ENCODE results near the gene TDRD9.
"Not testable (repeated sequence)": the region's sequence is repeated elsewhere in the genome, so short reads cannot be mapped to it uniquely, and the experiment has no call there.

TDRD9 gene

DNA sequence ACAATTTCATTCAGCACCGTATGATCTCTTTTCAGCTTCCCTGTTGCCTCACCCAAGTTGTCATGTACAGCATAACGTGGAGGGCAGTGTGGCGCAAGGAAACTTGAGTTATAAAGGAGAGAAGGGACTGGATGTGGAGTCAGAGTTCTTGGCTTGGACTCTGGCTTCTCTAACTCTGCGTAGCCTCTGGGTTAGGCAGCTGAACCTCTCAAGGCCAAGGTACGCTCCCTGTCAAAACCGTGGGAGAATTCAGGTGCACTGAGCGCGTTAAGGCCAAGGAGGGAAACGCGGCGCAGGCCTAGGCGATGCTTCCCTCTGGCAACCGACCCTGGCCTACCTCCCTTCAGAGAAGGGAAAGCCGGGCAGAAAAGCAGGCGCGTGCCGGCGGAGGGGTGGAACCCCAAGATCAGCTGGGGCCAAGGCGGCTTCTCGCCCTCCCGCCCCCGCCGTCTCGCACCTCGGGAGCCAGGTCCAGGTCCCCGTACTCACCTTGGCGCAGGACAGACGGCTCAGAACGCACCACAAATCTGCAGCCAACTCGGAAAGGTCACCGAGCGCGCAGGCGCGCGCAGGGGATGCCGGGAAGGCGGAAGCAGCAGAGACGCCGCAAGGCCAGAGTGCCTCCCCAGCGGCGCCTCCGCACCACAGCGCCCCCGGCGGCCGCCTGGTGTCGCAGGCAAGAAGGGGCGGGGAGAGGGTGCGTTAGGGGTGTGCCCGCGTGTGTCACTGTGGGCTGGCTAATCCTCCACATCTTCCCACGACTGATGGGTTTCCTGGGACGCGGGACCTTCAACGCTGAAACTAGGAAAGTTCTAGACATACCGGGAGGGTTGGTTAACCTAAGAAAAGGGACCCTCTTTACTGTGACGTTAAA, 7.0 kb upstream of the TDRD9 start:
- DNase-seq (ENCODE audit: low read depth in 2 of 2) = peak; percentile 90 to 92

- DNase-seq (ENCODE audit: low read depth in 2 of 2) = not testable (repeated sequence)
These were observed 6.4 kb upstream of the TDRD9 start for GRCh38 chr14:103921855-103922200.

GRCh38 chr14:103923863-103924262, 4.4 kb upstream of the TDRD9 start:
- DNase-seq (ENCODE audit: low read depth in 2 of 2) = no peak

DNA sequence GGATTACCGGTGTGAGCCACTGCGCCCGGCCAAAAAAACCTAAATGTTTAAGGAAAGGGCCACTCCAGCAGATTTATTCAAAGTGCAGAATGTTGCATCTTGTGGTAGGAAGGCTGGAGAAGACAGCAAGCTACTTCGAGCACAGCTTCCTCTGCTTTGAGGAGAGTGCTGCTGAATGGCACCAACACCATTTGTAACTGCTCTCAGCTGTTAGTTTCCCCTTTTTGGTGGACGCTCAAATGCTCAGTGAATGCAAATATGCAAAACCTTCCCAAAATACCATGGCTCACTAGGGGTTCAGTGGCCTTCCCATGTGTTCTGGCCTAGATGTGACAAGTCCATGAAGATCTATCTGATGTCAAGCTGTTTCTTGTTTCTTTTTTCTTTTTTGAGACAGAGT, 2.9 kb upstream of the TDRD9 start:
- DNase-seq (ENCODE audit: low read depth in 2 of 2) = no peak

GRCh38 chr14:103927566-103927965, 690 bp upstream of the TDRD9 start:
- no peak for DNase-seq (ENCODE audit: low read depth in 2 of 2)

- no peak for DNase-seq (ENCODE audit: low read depth in 2 of 2)
These were observed 1.9 kb downstream of the TDRD9 start for GRCh38 chr14:103930051-103930604.

- no peak for DNase-seq (ENCODE audit: low read depth in 2 of 2)
These were observed 3.2 kb downstream of the TDRD9 start for GRCh38 chr14:103931422-103931821.

DNA sequence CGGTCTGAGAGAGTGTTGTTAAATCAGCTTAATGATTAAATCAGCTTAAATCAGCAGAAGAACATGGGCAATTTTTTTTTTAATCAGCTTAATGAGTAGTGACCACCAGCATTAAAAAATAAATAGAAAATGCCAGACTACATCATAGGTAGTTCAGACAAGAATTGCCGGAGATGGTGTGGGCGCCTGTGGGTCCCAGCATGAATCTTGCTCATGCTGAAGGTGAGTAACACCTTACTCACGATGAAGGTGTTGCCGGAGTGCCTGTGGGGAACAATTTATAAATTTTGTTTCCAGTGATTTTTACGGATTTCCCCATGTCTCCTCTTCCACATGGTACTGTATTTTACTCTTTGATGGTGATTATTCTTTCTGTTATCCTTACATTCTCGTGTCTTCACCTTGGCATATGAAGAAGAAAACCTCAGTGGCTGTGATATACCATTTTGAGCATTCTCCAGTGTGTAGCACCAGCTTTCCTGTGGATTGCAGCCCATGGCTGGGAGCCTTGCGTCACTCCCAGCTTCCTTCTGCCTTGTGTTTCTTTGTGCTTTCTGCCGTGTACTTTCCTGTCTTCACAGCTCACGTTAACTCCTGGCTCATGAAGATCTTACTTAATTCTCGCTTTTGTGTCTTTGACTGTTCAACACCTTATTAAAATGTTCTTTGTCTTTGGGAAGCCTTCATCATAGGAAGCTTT, 4.7 kb downstream of the TDRD9 start:
- no peak for DNase-seq (ENCODE audit: low read depth in 2 of 2)

- no peak for DNase-seq (ENCODE audit: low read depth in 2 of 2)
These were observed 6.8 kb downstream of the TDRD9 start for GRCh38 chr14:103935102-103935501.

- no peak for DNase-seq (ENCODE audit: low read depth in 2 of 2)
These were observed 13.2 kb downstream of the TDRD9 start for GRCh38 chr14:103941462-103941861.

- no peak for DNase-seq (ENCODE audit: low read depth in 2 of 2)
These were observed 13.9 kb downstream of the TDRD9 start, which contains the start of gene RD3L for GRCh38 chr14:103941973-103942736. Gene RD3L (minus strand): TSS chr14:103942529. CDS start chr14:103941695, 834 bp downstream.

GRCh38 chr14:103943673-103944072, 15.4 kb downstream of the TDRD9 start:
- DNase-seq (ENCODE audit: low read depth in 2 of 2) = no peak

DNA sequence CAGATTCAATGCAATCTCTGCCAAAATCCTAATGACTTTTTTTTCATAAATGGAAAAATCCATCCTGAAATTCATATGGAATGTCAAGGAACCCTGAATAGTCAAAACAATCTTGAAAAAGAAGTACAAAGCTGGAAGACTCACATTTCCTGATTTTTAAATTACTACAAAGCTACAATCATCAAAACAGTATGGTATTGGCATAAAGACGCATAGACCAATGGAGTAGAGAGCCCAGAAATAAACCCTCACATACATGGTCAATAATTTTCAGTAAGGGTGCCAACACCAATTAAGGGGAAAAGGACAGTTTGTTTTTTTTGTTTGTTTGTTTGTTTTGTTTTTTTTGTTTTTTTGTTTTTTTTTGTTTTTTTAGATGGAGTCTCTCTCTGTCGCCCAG, 18.7 kb downstream of the TDRD9 start:
- DNase-seq (ENCODE audit: low read depth in 2 of 2) = no peak

DNA sequence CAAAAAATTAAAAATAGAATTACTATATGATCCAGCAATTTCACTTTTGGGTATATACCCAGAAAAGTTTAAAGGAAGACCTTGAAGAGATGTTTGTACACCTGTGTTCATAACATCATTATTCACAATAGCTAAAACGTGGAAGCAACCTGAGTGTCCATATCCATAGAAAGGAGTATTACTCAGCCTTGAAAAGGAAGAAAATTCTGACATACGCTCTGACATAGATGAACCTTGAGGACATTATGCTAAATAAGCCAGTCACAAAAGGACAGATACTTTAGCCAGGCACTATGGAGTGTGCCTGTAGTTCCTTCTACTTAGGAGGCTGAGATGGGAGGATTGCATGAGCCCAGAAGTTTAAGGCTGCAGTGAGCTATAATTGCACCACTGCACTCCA, 20.2 kb downstream of the TDRD9 start:
- DNase-seq (ENCODE audit: low read depth in 2 of 2) = no peak

DNA sequence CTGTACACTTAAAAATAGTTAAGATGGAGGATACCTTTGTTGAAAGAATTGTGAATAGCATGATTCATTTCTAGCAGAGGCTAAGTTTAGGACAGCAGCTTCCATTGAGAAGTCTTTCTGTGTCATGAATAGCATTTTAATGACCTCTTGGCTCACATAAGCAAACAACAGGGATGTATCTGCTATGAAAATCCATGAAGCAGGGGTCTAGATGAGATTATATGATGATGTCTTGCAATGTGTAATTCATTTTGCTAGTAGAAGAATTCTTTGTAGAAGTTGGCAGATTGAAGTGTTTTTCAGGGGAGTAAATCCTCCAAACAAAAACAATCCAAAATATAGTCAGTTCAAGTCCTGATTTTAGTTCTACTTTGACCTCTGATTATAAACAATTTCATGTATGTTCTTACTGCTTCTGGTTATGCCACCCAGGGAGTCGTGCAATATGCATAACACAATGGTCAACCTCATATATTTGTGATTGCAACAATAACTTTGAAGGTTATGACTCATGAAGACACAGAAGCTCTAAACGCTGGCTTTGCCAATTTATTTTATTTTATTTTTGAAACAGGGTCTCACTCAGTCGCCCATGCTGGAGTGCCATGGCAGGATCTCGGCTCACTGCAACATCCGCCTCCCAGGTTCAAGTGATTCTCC, 21.0 kb downstream of the TDRD9 start:
- no peak for DNase-seq (ENCODE audit: low read depth in 2 of 2)

GRCh38 chr14:103960457-103961055, 32.3 kb downstream of the TDRD9 start:
- no peak for DNase-seq (ENCODE audit: low read depth in 2 of 2)

GRCh38 chr14:103961928-103962578, 33.8 kb downstream of the TDRD9 start:
- DNase-seq (ENCODE audit: low read depth in 2 of 2) = no peak

DNA sequence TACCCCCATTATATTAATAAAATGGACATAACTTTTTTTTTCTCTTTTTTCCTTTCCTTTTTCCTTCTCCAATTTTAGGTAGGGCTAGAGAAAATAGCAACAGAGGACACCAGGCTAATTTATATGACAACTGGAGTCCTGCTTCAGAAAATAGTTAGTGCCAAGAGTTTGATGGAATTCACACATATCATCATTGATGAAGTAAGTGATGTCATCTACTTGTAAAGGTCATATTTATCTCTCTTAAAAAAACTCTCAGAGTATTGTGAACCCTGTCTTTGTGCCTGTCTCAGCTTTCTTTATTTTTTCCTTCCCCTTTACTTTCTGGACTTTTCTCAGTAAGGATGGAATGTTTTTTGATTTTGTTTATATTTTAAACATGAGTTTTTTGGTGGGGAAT, 38.4 kb downstream of the TDRD9 start:
- DNase-seq (ENCODE audit: low read depth in 2 of 2) = no peak

GRCh38 chr14:103969961-103970360, 41.7 kb downstream of the TDRD9 start:
- no peak for DNase-seq (ENCODE audit: low read depth in 2 of 2)

DNA sequence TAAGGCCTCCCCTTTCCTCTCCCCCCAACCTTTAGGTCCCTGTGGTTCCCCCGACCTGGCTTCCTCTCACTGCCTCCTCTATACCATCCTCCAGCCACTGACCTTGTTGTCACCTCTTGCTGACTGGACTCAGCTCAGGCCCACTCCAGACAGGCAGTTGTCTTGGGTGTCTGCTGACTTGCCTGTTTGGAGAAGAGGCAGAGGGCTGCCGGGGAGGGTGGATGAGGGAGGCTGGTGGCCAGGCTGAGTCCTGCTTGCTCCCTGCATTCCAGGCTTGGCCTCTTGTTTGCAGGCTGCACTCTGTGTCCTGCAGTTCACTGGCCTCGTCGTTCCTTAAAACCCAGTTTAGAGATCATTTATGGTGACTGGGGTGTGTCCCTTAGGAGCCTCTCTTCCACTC, 45.1 kb downstream of the TDRD9 start:
- no peak for DNase-seq (ENCODE audit: low read depth in 2 of 2)

DNA sequence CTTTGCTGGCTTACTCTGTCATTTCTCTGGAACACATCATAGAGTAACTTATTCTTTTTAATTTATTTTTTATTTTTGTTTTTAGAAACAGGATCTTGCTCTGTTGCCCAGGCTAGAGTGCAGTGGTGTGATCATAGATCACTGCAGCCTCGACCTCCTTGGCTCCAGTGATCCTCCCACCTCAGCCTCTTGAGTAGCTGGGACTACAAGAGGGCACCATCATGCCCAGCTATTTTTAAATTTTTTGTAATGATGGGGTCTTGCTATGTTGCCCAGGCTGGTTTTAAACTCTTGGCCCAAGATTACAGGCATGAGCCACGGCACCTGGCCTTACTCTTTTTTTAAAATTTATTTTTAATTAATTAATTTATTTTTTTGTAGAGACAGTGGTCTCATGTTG, 46.3 kb downstream of the TDRD9 start:
- no peak for DNase-seq (ENCODE audit: low read depth in 2 of 2)
